GM12872 (cell line): ENCODE measurements around the gene IL32.

Experiments used
- CTCF ChIP-seq: IDR thresholded peaks from 3 replicates; pipeline ENCODE4 v1.5.1; 2011; ENCODE audit warnings: low read depth, mild to moderate bottlenecking, low read length, moderate library complexity; ENCODE audit not compliant: insufficient read depth

Gene IL32

GRCh38 chr16:3065742-3066439, 451 bp downstream of the IL32 start:
- TF ChIP-seq CTCF = no peak

DNA sequence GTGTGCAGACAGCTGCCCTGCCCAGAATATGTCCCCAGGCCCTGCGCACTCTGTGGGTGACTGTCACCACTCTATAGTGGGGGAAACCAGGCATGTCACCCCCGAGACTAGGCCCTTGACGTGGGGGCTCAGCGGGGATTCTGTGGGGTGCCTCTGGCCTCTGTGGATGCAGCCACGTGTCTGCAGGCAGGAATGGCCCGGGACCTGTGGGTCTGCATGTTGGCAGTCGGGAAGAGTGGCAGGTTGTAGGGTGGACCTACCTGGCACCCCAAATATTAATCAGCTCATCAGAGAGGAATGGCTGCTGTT, 954 bp downstream of the IL32 start:
- TF ChIP-seq CTCF = no peak

DNA sequence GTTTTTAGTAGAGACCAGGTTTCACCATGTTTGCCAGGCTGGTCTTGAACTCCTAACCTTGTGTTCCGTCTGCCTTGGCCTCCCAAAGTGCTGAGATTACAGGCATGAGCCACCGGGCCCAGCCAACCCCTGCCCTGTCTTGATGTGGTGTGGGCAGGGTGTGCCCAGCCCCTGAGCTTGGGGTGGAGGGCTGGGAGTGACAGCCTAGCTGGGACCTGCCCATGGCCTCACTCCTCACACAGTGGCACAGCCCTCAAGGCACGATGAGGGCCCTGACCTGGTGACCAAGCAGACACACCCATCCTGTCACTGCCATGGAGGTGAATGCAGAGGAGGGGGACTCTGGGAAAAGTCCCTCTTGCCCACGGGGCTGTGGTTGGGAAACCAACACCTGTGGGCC, 3.0 kb downstream of the IL32 start:
- no peak for TF ChIP-seq CTCF

DNA sequence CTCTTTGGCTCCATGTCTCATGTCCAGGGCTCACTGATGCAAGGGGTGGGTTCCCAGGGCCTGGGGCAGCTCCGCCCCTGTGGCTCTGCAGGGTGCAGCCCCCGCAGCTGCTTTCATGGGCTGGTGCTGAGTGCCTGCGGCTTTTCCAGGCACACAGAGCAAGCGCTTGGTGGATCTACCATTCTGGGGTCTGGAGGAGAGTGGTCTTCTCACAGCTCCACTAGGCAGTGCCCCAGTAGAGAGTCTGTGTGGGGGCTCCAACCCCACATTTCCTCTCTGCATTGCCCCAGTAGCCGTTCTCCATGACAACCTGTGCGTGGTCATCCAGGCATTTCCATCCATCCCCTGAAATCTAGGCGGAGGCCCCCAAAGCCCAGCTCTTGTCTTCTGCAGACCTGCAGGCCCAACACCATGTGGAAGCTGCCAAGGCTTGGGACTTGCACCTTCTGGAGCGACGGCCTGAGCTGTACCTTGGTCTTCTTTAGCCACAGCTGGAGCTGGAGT, 5.2 kb downstream of the IL32 start:
- no peak for TF ChIP-seq CTCF

DNA sequence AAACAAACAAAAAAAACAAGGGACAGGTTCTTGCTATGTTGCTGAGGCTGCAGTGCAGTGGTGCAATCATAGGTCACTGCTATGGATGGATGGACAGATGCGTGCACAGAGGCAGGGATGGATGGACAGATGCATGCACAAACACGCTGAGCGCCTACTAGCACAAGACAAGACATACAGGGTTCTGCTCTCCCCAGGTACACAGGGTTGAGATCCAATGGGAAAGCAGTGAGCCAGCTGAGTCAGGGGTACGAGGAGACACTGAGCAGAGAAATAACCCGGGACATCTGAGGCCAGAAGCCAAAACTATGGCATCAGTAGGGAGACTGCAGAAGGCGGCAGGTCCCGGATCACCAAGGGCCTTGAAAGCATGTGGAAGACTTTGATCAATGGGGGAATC, 6.2 kb downstream of the IL32 start:
- no peak for TF ChIP-seq CTCF

DNA sequence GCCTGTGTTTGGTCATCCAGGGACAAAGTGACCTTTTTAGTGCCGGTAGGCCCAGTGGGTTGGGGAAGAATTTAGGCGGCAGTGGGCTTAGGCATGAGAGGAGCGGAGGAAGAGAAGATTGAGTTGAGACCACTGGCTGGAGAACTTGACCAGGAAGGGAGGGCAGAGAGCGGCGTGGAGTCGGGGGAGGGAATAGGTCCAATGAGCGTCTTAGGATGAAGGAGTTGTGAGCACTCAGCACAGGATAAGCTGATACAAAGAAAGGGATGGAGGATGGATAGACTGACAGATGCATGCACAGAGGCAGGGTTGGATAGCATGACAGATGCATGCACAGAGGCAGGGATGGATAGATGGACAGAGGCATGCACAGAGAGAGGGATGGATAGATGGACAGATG, 8.0 kb downstream of the IL32 start:
- no peak for TF ChIP-seq CTCF

- TF ChIP-seq CTCF = no peak
These were observed 9.6 kb downstream of the IL32 start for GRCh38 chr16:3074860-3075522.
